ENCODE results near the gene PBX1. TPM values are rescaled to one million over a fixed set of nuclear protein-coding genes. Genes with fewer than 3 reads are reported as not detected.

The PBX1 gene
- total RNA-seq, 2 experiments from 2014 or later: 0.11 to 0.51 TPM

GRCh38 chr1:164865385-164865784, 306.4 kb downstream of the PBX1 start:
- H3K27me3 Mint-ChIP-seq: no peaks in the 10 kb centered on the region
- H3K4me3 Mint-ChIP-seq: no peak overlapping the region
- ATAC-seq (ENCODE audit: low read depth) (no peak), DNase-seq (no peak)
- H3K9me3 Mint-ChIP-seq: no peaks in the 10 kb centered on the region
- no peak overlapping the region for H3K27ac Mint-ChIP-seq
- POLR2A ChIA-PET: no interaction called here
- H3K36me3 Mint-ChIP-seq: no peaks in the 10 kb centered on the region
- no peaks in the 10 kb centered on the region for H3K4me1 Mint-ChIP-seq

- POLR2A ChIA-PET: no interaction called here
- DNase-seq (no peak), ATAC-seq (ENCODE audit: low read depth) (no peak)
- H3K4me3 Mint-ChIP-seq: no peak overlapping the region
- H3K27me3 Mint-ChIP-seq: no peaks in the 10 kb centered on the region
- H3K36me3 Mint-ChIP-seq: no peaks in the 10 kb centered on the region
- no peak overlapping the region for H3K27ac Mint-ChIP-seq
- no peaks in the 10 kb centered on the region for H3K4me1 Mint-ChIP-seq
- no peaks in the 10 kb centered on the region for H3K9me3 Mint-ChIP-seq
Measured at GRCh38 chr1:164867590-164867989, 308.6 kb downstream of the PBX1 start.

- no peaks in the 10 kb centered on the region for H3K4me1 Mint-ChIP-seq
Measured at GRCh38 chr1:164868990-164869389, 310.0 kb downstream of the PBX1 start.

GRCh38 chr1:164875518-164875917, 316.5 kb downstream of the PBX1 start:
- Mint-ChIP-seq H3K27ac (no peak overlapping the region), H3K27me3 (no peaks in the 10 kb centered on the region), H3K4me3 (no peak overlapping the region), H3K4me1 (no peaks in the 10 kb centered on the region), H3K9me3 (no peaks in the 10 kb centered on the region), H3K36me3 (no peaks in the 10 kb centered on the region)
- POLR2A ChIA-PET: no interaction called here
- DNase-seq: no peak
- no peak for ATAC-seq (ENCODE audit: low read depth)

More at GRCh38 chr1:164868990-164869389, 310.0 kb downstream of the PBX1 start:
- POLR2A ChIA-PET: no interaction called here
- H3K27me3 Mint-ChIP-seq: no peaks in the 10 kb centered on the region
- H3K36me3 Mint-ChIP-seq: no peaks in the 10 kb centered on the region
- ATAC-seq (ENCODE audit: low read depth): no peak
- H3K27ac Mint-ChIP-seq: no peak overlapping the region
- no peak for DNase-seq
- H3K4me3 Mint-ChIP-seq: no peak overlapping the region
- no peaks in the 10 kb centered on the region for H3K9me3 Mint-ChIP-seq

GRCh38 chr1:164876398-164877116, 317.6 kb downstream of the PBX1 start:
- Mint-ChIP-seq H3K4me1 (no peaks in the 10 kb centered on the region), H3K27ac (no peak overlapping the region), H3K4me3 (no peak overlapping the region), H3K36me3 (no peaks in the 10 kb centered on the region), H3K9me3 (no peaks in the 10 kb centered on the region), H3K27me3 (no peaks in the 10 kb centered on the region)
- DNase-seq (no peak), ATAC-seq (ENCODE audit: low read depth) (no peak)
- POLR2A ChIA-PET: no interaction called here

GRCh38 chr1:164880199-164880598, 321.2 kb downstream of the PBX1 start:
- Mint-ChIP-seq H3K27ac (no peak overlapping the region), H3K9me3 (no peaks in the 10 kb centered on the region), H3K4me1 (no peaks in the 10 kb centered on the region), H3K27me3 (no peaks in the 10 kb centered on the region), H3K4me3 (no peak overlapping the region), H3K36me3 (no peaks in the 10 kb centered on the region)
- ATAC-seq (ENCODE audit: low read depth) (no peak), DNase-seq (no peak)
- POLR2A ChIA-PET: no interaction called here

GRCh38 chr1:164880644-164881043, 321.7 kb downstream of the PBX1 start:
- POLR2A ChIA-PET: no interaction called here
- no peak for ATAC-seq (ENCODE audit: low read depth)

GRCh38 chr1:164885311-164885710, 326.3 kb downstream of the PBX1 start:
- ATAC-seq (ENCODE audit: low read depth): no peak
- H3K27ac Mint-ChIP-seq: no peak overlapping the region
- no peaks in the 10 kb centered on the region for H3K4me1 Mint-ChIP-seq
- H3K4me3 Mint-ChIP-seq: no peak overlapping the region
- POLR2A ChIA-PET: no interaction called here
- no peaks in the 10 kb centered on the region for H3K36me3 Mint-ChIP-seq
- no peak for DNase-seq
- no peaks in the 10 kb centered on the region for H3K27me3 Mint-ChIP-seq
- no peaks in the 10 kb centered on the region for H3K9me3 Mint-ChIP-seq

More at GRCh38 chr1:164880644-164881043, 321.7 kb downstream of the PBX1 start:
- H3K9me3 Mint-ChIP-seq: no peaks in the 10 kb centered on the region
- no peaks in the 10 kb centered on the region for H3K4me1 Mint-ChIP-seq
- H3K36me3 Mint-ChIP-seq: no peaks in the 10 kb centered on the region
- H3K4me3 Mint-ChIP-seq: no peak overlapping the region
- no peak for DNase-seq
- H3K27ac Mint-ChIP-seq: no peak overlapping the region
- no peaks in the 10 kb centered on the region for H3K27me3 Mint-ChIP-seq

- Mint-ChIP-seq H3K4me1 (no peaks in the 10 kb centered on the region), H3K9me3 (no peaks in the 10 kb centered on the region), H3K27me3 (no peaks in the 10 kb centered on the region), H3K4me3 (no peak overlapping the region), H3K27ac (no peak overlapping the region), H3K36me3 (no peaks in the 10 kb centered on the region)
- no peak for ATAC-seq (ENCODE audit: low read depth)
- no peak for DNase-seq
- POLR2A ChIA-PET: no interaction called here
Measured at GRCh38 chr1:164886101-164886500, 327.1 kb downstream of the PBX1 start.

GRCh38 chr1:164891615-164892014, 332.6 kb downstream of the PBX1 start:
- POLR2A ChIA-PET: no interaction called here
- Mint-ChIP-seq H3K27me3 (no peaks in the 10 kb centered on the region), H3K4me3 (no peak overlapping the region), H3K36me3 (no peaks in the 10 kb centered on the region), H3K9me3 (peaks cover 3% of the 10 kb centered on the region), H3K4me1 (no peaks in the 10 kb centered on the region), H3K27ac (no peak overlapping the region)
- no peak for ATAC-seq (ENCODE audit: low read depth)
- DNase-seq: no peak

- DNase-seq: no peak
- Mint-ChIP-seq H3K9me3 (peaks cover 5% of the 10 kb centered on the region), H3K36me3 (no peaks in the 10 kb centered on the region), H3K4me1 (no peaks in the 10 kb centered on the region), H3K27ac (no peak overlapping the region), H3K27me3 (no peaks in the 10 kb centered on the region), H3K4me3 (no peak overlapping the region)
- ATAC-seq (ENCODE audit: low read depth): no peak
- POLR2A ChIA-PET: no interaction called here
Measured at GRCh38 chr1:164895026-164895912, 336.3 kb downstream of the PBX1 start.

- POLR2A ChIA-PET: no interaction called here
- no peak for ATAC-seq (ENCODE audit: low read depth)
- H3K36me3 Mint-ChIP-seq: no peaks in the 10 kb centered on the region
Measured at GRCh38 chr1:164901031-164901430, 342.0 kb downstream of the PBX1 start.

More at GRCh38 chr1:164901031-164901430, 342.0 kb downstream of the PBX1 start:
- H3K27ac Mint-ChIP-seq: no peak overlapping the region
- H3K27me3 Mint-ChIP-seq: no peaks in the 10 kb centered on the region
- H3K4me1 Mint-ChIP-seq: no peaks in the 10 kb centered on the region
- no peak overlapping the region for H3K4me3 Mint-ChIP-seq
- DNase-seq: no peak
- peaks cover 3% of the 10 kb centered on the region for H3K9me3 Mint-ChIP-seq

Data from activated naive CD8-positive, alpha-beta T cell treated with anti-CD3 and anti-CD28 coated beads, Interleukin-2, amount 10 ng/mL, durations not matched to agents 7 days and 5 days (primary cell).